GM12864 (cell line): ENCODE data around the gene NCEH1.

Source experiments
- DNase-seq: peaks from one replicate; pipeline ENCODE4 v3.0.0-alpha.2; 2011; ENCODE audit warnings: low read depth
- H3K4me3 ChIP-seq: 2 replicates; pipeline ENCODE4 v1.5.1; 2011; ENCODE audit warnings: mild to moderate bottlenecking, low read depth, low read length, control low read depth
- CTCF ChIP-seq: IDR thresholded peaks from 2 replicates; pipeline ENCODE4 v1.5.1; 2011; ENCODE audit warnings: low read depth, mild to moderate bottlenecking, moderate library complexity, low read length, control low read depth, inconsistent platforms; ENCODE audit errors: missing control alignments

NCEH1 gene

GRCh38 chr3:172699031-172699430 lies 11.8 kb downstream of the NCEH1 start:
- no peak for DNase-seq
- TF ChIP-seq CTCF, result no peak
- no peak overlapping the region for H3K4me3 ChIP-seq

- TF ChIP-seq CTCF, result no peak
- no peak overlapping the region for H3K4me3 ChIP-seq
- no peak for DNase-seq
These were observed 12.2 kb downstream of the NCEH1 start for GRCh38 chr3:172698631-172699030.

GRCh38 chr3:172697558-172697957 lies 13.3 kb downstream of the NCEH1 start:
- no peak for DNase-seq
- no peak for TF ChIP-seq CTCF
- no peak overlapping the region for H3K4me3 ChIP-seq

- H3K4me3 ChIP-seq, result no peak overlapping the region
- no peak for TF ChIP-seq CTCF
- no peak for DNase-seq
These were observed 14.5 kb downstream of the NCEH1 start for GRCh38 chr3:172696357-172696756.

GRCh38 chr3:172694573-172695246 lies 16.2 kb downstream of the NCEH1 start:
- DNase-seq, result no peak
- no peak overlapping the region for H3K4me3 ChIP-seq
- no peak for TF ChIP-seq CTCF

- TF ChIP-seq CTCF, result no peak
- no peak overlapping the region for H3K4me3 ChIP-seq
- no peak for DNase-seq
These were observed 18.0 kb downstream of the NCEH1 start for GRCh38 chr3:172692751-172693338.

GRCh38 chr3:172690936-172691335 lies 19.9 kb downstream of the NCEH1 start:
- no peak for DNase-seq
- no peak overlapping the region for H3K4me3 ChIP-seq
- TF ChIP-seq CTCF, result no peak
